ENCODE data around the gene COL27A1. TPM values are rescaled to one million over a fixed set of nuclear protein-coding genes. Genes with fewer than 3 reads are reported as not detected.

The COL27A1 gene
- total RNA-seq, 1 donor, result 2.1 TPM

GRCh38 chr9:114207034-114207810, 51.9 kb downstream of the COL27A1 start:
- no peak for TF ChIP-seq CTCF (IDR thresholded peaks at IDR 0.05; ENCODE audit: insufficient read depth, low read length)
- no peak for DNase-seq (ENCODE audit: low read depth)

GRCh38 chr9:114207845-114208244, 52.5 kb downstream of the COL27A1 start:
- no peak for DNase-seq (ENCODE audit: low read depth)
- TF ChIP-seq CTCF (IDR thresholded peaks at IDR 0.05; ENCODE audit: insufficient read depth, low read length), result no peak
- H3K4me3 ChIP-seq (ENCODE audit: low read depth, low read length), result no peak overlapping the region

More at GRCh38 chr9:114207034-114207810, 51.9 kb downstream of the COL27A1 start:
- H3K4me3 ChIP-seq (ENCODE audit: low read depth, low read length), result no peak overlapping the region

GRCh38 chr9:114209151-114209550, 53.8 kb downstream of the COL27A1 start:
- DNase-seq (ENCODE audit: low read depth), result no peak
- H3K4me3 ChIP-seq (ENCODE audit: low read depth, low read length), result no peak overlapping the region
- TF ChIP-seq CTCF (IDR thresholded peaks at IDR 0.05; ENCODE audit: insufficient read depth, low read length), result no peak

GRCh38 chr9:114210136-114210535, 54.8 kb downstream of the COL27A1 start:
- no peak overlapping the region for H3K4me3 ChIP-seq (ENCODE audit: low read depth, low read length)
- no peak for DNase-seq (ENCODE audit: low read depth)
- no peak for TF ChIP-seq CTCF (IDR thresholded peaks at IDR 0.05; ENCODE audit: insufficient read depth, low read length)

GRCh38 chr9:114210691-114211276, 55.4 kb downstream of the COL27A1 start:
- TF ChIP-seq CTCF (IDR thresholded peaks at IDR 0.05; ENCODE audit: insufficient read depth, low read length), result no peak
- DNase-seq (ENCODE audit: low read depth), result no peak
- H3K4me3 ChIP-seq (ENCODE audit: low read depth, low read length), result no peak overlapping the region

GRCh38 chr9:114212826-114213225, 57.5 kb downstream of the COL27A1 start:
- no peak for DNase-seq (ENCODE audit: low read depth)
- no peak overlapping the region for H3K4me3 ChIP-seq (ENCODE audit: low read depth, low read length)
- TF ChIP-seq CTCF (IDR thresholded peaks at IDR 0.05; ENCODE audit: insufficient read depth, low read length), result no peak

Data from fibroblast of the aortic adventitia (primary cell).